ENCODE measurements around the gene TENM4. TPM values are rescaled to one million over a fixed set of nuclear protein-coding genes. Genes with fewer than 3 reads are reported as not detected.

TENM4 gene
- total and polyA plus RNA-seq, 4 donors: 0.02 to 0.33 (median 0.14) TPM

GRCh38 chr11:78982473-78982872 lies 458.4 kb downstream of the TENM4 start:
- Histone ChIP-seq H3K36me3 (ENCODE audit: control insufficient read depth in 4 of 4, insufficient read depth in 3 of 4, low read depth in 1 of 4, low read length in 3 of 4) (no peaks in the 10 kb centered on the region), H3K9me3 (ENCODE audit: control insufficient read depth in 4 of 4, low read length in 3 of 4) (no peaks in the 10 kb centered on the region), H3K4me1 (ENCODE audit: control insufficient read depth in 4 of 4, insufficient read depth in 4 of 4, low read length in 3 of 4) (peaks cover 1 to 11% (median 6%) of the 10 kb centered on the region in 4 donors), H3K27me3 (ENCODE audit: control insufficient read depth in 4 of 4, insufficient read depth in 4 of 4, low read length in 3 of 4) (no peaks in the 10 kb centered on the region), H3K9ac (ENCODE audit: low read depth in 1 of 2, low read length in 2 of 2) (no peak overlapping the region), H3K4me3 (ENCODE audit: low read depth in 1 of 3, low read length in 3 of 3) (no peak overlapping the region), H3K27ac (ENCODE audit: low read depth in 1 of 2, low read length in 2 of 2) (no peak overlapping the region)
- DNase-seq (ENCODE audit: low spot score): no peak
- TF ChIP-seq HNF4A (conservative IDR thresholded peaks at IDR 0.05): no peak
- no peak for TF ChIP-seq SP1 (IDR thresholded peaks at IDR 0.05)
- TF ChIP-seq NR2F2 (IDR thresholded peaks at IDR 0.05): no peak
- no peak for TF ChIP-seq EGR1 (IDR thresholded peaks at IDR 0.05; ENCODE audit: low read depth in 2 of 2)
- TF ChIP-seq TAF1 (conservative IDR thresholded peaks at IDR 0.05): no peak
- TF ChIP-seq GABPA (IDR thresholded peaks at IDR 0.05 in 1 of 2, conservative IDR thresholded peaks at IDR 0.05 in 1 of 2): no peak
- TF ChIP-seq MAX (IDR thresholded peaks at IDR 0.05): no peak
- TF ChIP-seq ZBTB33 (IDR thresholded peaks at IDR 0.05): no peak
- no peak for TF ChIP-seq YY1 (IDR thresholded peaks at IDR 0.05)
- no peak for TF ChIP-seq FOXA2 (IDR thresholded peaks at IDR 0.05)
- no peak for TF ChIP-seq JUND (IDR thresholded peaks at IDR 0.05)
- TF ChIP-seq RXRA (IDR thresholded peaks at IDR 0.05): no peak
- TF ChIP-seq HNF4G (IDR thresholded peaks at IDR 0.05): no peak
- WGBS: 91% methylated on average over 4 of the region's 4 CpGs

GRCh38 chr11:78981153-78981552 lies 459.7 kb downstream of the TENM4 start:
- DNase-seq (ENCODE audit: low spot score): no peak
- H3K4me3 ChIP-seq (ENCODE audit: low read depth in 1 of 3, low read length in 3 of 3): no peak overlapping the region
- no peak overlapping the region for H3K9ac ChIP-seq (ENCODE audit: low read depth in 1 of 2, low read length in 2 of 2)
- peaks cover 1 to 8% (median 5%) of the 10 kb centered on the region in 4 donors for H3K4me1 ChIP-seq (ENCODE audit: control insufficient read depth in 4 of 4, insufficient read depth in 4 of 4, low read length in 3 of 4)
- 80% methylated on average over 3 of the region's 3 CpGs for WGBS
- H3K9me3 ChIP-seq (ENCODE audit: control insufficient read depth in 4 of 4, low read length in 3 of 4): no peaks in the 10 kb centered on the region
- no peaks in the 10 kb centered on the region for H3K27me3 ChIP-seq (ENCODE audit: control insufficient read depth in 4 of 4, insufficient read depth in 4 of 4, low read length in 3 of 4)
- H3K36me3 ChIP-seq (ENCODE audit: control insufficient read depth in 4 of 4, insufficient read depth in 3 of 4, low read depth in 1 of 4, low read length in 3 of 4): no peaks in the 10 kb centered on the region
- no peak overlapping the region for H3K27ac ChIP-seq (ENCODE audit: low read depth in 1 of 2, low read length in 2 of 2)
- TF ChIP-seq FOXA1 (IDR thresholded peaks at IDR 0.05) (no peak), GABPA (IDR thresholded peaks at IDR 0.05 in 1 of 2, conservative IDR thresholded peaks at IDR 0.05 in 1 of 2) (no peak), RAD21 (IDR thresholded peaks at IDR 0.05) (no peak), HNF4A (conservative IDR thresholded peaks at IDR 0.05) (no peak), MAX (IDR thresholded peaks at IDR 0.05) (no peak), JUND (IDR thresholded peaks at IDR 0.05) (no peak), ATF3 (IDR thresholded peaks at IDR 0.05) (no peak), NR2F2 (IDR thresholded peaks at IDR 0.05) (no peak), SP1 (IDR thresholded peaks at IDR 0.05) (no peak), EGR1 (IDR thresholded peaks at IDR 0.05; ENCODE audit: low read depth in 2 of 2) (no peak), YY1 (IDR thresholded peaks at IDR 0.05) (no peak), FOXA2 (IDR thresholded peaks at IDR 0.05) (no peak), CTCF (IDR thresholded peaks at IDR 0.05; ENCODE audit: low read depth, low read length, missing input control) (no peak), ZBTB33 (IDR thresholded peaks at IDR 0.05) (no peak), REST (IDR thresholded peaks at IDR 0.05) (no peak)
